Sigmoid colon (tissue), 7 donors: ENCODE data around the gene CCNI. TPM values are rescaled to one million over a fixed set of nuclear protein-coding genes. Genes with fewer than 3 reads are reported as not detected.
A peak's percentile ranks its signal among the peaks of the same experiment; 100 is the strongest.

ENCODE experiments used
- DNase-seq: peaks from one replicate; pipeline ENCODE4 v3.0.0-alpha.2; 2019
- H3K27ac ChIP-seq, 4 donors: fragments of 200-600 bp; sonication (generic); one replicate each; pipeline ENCODE4 v1.5.1; 2016 to 2019; ENCODE audit warnings: mild to moderate bottlenecking in 1 of 4
- H3K27me3 ChIP-seq, 3 donors: fragments of 200-600 bp; sonication (generic); one replicate each; pipeline ENCODE4 v1.5.1; 2019; ENCODE audit warnings: mild to moderate bottlenecking in 1 of 3
- H3K36me3 ChIP-seq, 4 donors: fragments of 200-600 bp; sonication (generic); one replicate each; pipeline ENCODE4 v1.5.1; 2016 to 2019
- H3K4me1 ChIP-seq, 4 donors: fragments of 200-600 bp; sonication (generic); one replicate each; pipeline ENCODE4 v1.5.1; 2017 to 2019
- H3K4me3 ChIP-seq, 4 donors: fragments of 200-600 bp; sonication (generic); one replicate each; pipeline ENCODE4 v1.5.1; 2017 to 2019; ENCODE audit warnings: mild to moderate bottlenecking in 2 of 4, moderate library complexity in 1 of 4
- H3K9me3 ChIP-seq, 4 donors: fragments of 200-600 bp in 3 of 4; sonication (generic) in 3 of 4; one replicate each; pipeline versions ENCODE4 v1.5.1 to v1.6.1; 2013 to 2019
- EP300 ChIP-seq, 4 donors: sonication (generic); formaldehyde crosslinking; IDR thresholded peaks; one replicate each; pipeline ENCODE4 v1.6.1; 2017; ENCODE audit warnings: antibody characterized with exemption in 4 of 4
- POLR2A ChIP-seq, 2 donors: fragments of 450-650 bp; IDR thresholded peaks; one replicate each; pipeline ENCODE4 v1.6.1; 2016; ENCODE audit warnings: antibody characterized with exemption in 2 of 2, mild to moderate bottlenecking in 2 of 2, moderate library complexity in 2 of 2
- POLR2AphosphoS5 ChIP-seq, 4 donors: sonication (generic); formaldehyde crosslinking; IDR thresholded peaks; one replicate each; pipeline ENCODE4 v1.6.1; 2017; ENCODE audit warnings: antibody characterized with exemption in 4 of 4
- WGBS, 2 donors: extraction: QIAGEN DNeasy Blood & Tissue Kit; methylation state at CpG; one replicate each; pipeline ENCODE4 v1.1.7; 2013; 5-methylcytosine and 5-hydroxymethylcytosine counted together
- intact Hi-C: fragments of 100-400 bp; cut with DNase I; formaldehyde crosslinking; loops from one replicate; pipeline ENCODE4 v1.15.1; 2023
- polyA plus RNA-seq, 3 donors: library from polyadenylated mRNA; stranded (reverse); fragments of 200-250 nt; gene quantifications; one replicate each; pipeline ENCODE4 v1.2.3, GENCODE V29; 2013
- total RNA-seq, 4 donors: library from RNA; depleted of rRNA; stranded (reverse); fragments of >200 nt; gene quantifications; one replicate each; pipeline ENCODE4 v1.1.0, GENCODE V29; 2016
- TF ChIP-seq, protein P1 (sequence below), 4 experiments: fragments of 450-650 bp in 3 of 4; fragments of 200-600 bp in 1 of 4; IDR thresholded peaks; one replicate each; pipeline ENCODE4 v1.5.1; 2016 to 2019; ENCODE audit warnings: antibody characterized with exemption in 4 of 4, mild to moderate bottlenecking in 3 of 4, moderate library complexity in 2 of 4
- donor health status: healthy with polysubstance abuse.
- donor health status: Bipolar disorder and iron deficiency.
- donor health status: healthy.

The CCNI gene
- total and polyA plus RNA-seq, 7 donors = 118 to 339 (median 248) TPM

DNA sequence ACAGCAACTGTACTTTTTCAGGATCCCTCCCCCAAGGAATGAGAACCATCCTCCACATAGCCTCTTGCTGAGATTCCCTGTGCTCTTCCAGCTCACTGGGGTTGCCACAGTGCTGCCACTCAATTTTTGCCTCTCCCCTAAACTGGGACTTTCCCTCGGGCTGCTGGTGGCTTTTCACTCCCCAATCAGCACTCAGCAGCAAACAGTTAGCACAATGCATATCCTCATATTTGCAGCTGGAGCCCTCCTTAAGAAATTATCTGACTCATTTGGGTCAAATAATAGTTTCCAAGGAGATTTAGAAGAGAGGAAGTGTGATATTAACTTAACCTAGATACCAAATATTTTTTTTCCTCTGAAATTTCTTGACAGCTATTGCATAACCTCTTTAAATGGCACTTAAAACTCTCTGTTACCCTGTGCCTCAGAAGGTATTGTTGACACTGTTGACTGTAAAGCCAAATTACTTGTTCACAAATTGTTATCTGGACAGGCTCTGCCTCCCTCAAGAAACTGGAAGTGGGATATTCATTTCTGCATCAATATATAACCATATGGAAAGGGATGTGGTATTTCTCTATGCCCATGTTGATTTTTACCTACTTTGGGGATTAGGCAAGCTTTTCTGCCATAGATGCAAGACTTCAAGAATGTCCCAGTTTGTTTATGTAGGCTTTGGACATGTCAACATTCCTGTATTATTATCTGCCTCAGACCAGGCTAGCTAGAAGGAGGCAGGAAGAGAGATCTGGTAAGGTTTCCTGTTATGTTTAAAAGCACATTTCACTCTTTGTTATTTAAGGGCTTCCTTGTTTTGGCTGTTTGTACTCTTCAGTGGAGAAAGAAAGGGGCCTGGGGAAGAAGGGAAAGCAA lies 68.2 kb downstream of the CCNI start:
- H3K27ac ChIP-seq = peak overlapping the region; percentile 11 to 59 (median 30)
- peaks cover 0 to 9% (median 5%) of the 10 kb centered on the region in 4 donors for H3K36me3 ChIP-seq
- no peak overlapping the region for H3K4me3 ChIP-seq
- DNase-seq = no peak
- intact Hi-C loops = no loop called here
- H3K9me3 ChIP-seq = no peaks in the 10 kb centered on the region
- H3K27me3 ChIP-seq = no peaks in the 10 kb centered on the region
- TF ChIP-seq, protein P1, sequence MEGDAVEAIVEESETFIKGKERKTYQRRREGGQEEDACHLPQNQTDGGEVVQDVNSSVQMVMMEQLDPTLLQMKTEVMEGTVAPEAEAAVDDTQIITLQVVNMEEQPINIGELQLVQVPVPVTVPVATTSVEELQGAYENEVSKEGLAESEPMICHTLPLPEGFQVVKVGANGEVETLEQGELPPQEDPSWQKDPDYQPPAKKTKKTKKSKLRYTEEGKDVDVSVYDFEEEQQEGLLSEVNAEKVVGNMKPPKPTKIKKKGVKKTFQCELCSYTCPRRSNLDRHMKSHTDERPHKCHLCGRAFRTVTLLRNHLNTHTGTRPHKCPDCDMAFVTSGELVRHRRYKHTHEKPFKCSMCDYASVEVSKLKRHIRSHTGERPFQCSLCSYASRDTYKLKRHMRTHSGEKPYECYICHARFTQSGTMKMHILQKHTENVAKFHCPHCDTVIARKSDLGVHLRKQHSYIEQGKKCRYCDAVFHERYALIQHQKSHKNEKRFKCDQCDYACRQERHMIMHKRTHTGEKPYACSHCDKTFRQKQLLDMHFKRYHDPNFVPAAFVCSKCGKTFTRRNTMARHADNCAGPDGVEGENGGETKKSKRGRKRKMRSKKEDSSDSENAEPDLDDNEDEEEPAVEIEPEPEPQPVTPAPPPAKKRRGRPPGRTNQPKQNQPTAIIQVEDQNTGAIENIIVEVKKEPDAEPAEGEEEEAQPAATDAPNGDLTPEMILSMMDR (IDR thresholded peaks at IDR 0.05) = no peak
- peak in 1 of 4 donors; percentile 23 for TF ChIP-seq POLR2AphosphoS5 (IDR thresholded peaks at IDR 0.05)
- peaks cover 0 to 24% (median 15%) of the 10 kb centered on the region in 4 donors for H3K4me1 ChIP-seq
- WGBS, 2 donors = 16 to 45% methylated on average over 1 of the region's 1 CpG

- H3K27ac ChIP-seq = peak overlapping the region in 3 of 4 donors; percentile 28 to 40 (median 31)
These were observed 68.9 kb downstream of the CCNI start for GRCh38 chr4:77006753-77007353.

GRCh38 chr4:77003400-77003799 lies 72.4 kb downstream of the CCNI start:
- Histone ChIP-seq H3K36me3 (peaks cover 0 to 26% (median 7%) of the 10 kb centered on the region in 4 donors), H3K4me1 (peaks cover 0 to 36% (median 22%) of the 10 kb centered on the region in 4 donors), H3K27ac (peak overlapping the region in 1 of 4 donors; percentile 56), H3K4me3 (no peak overlapping the region), H3K27me3 (no peaks in the 10 kb centered on the region), H3K9me3 (no peaks in the 10 kb centered on the region)
- TF ChIP-seq EP300 (IDR thresholded peaks at IDR 0.05) (no peak), POLR2A (IDR thresholded peaks at IDR 0.05) (no peak), POLR2AphosphoS5 (IDR thresholded peaks at IDR 0.05) (no peak)
- TF ChIP-seq, protein P1 (IDR thresholded peaks at IDR 0.05) = no peak
- DNase-seq = no peak
- intact Hi-C loops = no loop called here

More at GRCh38 chr4:77006753-77007353, 68.9 kb downstream of the CCNI start:
- intact Hi-C loops = no loop called here
- DNase-seq = no peak
- 73 to 85% methylated on average over 4 of the region's 4 CpGs for WGBS, 2 donors
- H3K4me3 ChIP-seq = no peak overlapping the region
- peaks cover 0 to 31% (median 21%) of the 10 kb centered on the region in 4 donors for H3K4me1 ChIP-seq
- no peak for TF ChIP-seq POLR2A (IDR thresholded peaks at IDR 0.05)
- no peak for TF ChIP-seq POLR2AphosphoS5 (IDR thresholded peaks at IDR 0.05)
- TF ChIP-seq, protein P1 (IDR thresholded peaks at IDR 0.05) = no peak
- TF ChIP-seq EP300 (IDR thresholded peaks at IDR 0.05) = no peak
- no peaks in the 10 kb centered on the region for H3K27me3 ChIP-seq
- peaks cover 0 to 9% (median 4%) of the 10 kb centered on the region in 4 donors for H3K36me3 ChIP-seq
- no peaks in the 10 kb centered on the region for H3K9me3 ChIP-seq

- Histone ChIP-seq H3K9me3 (no peaks in the 10 kb centered on the region), H3K4me3 (no peak overlapping the region), H3K36me3 (peaks cover 7 to 34% (median 10%) of the 10 kb centered on the region in 4 donors), H3K27ac (peak overlapping the region in 3 of 4 donors; percentile 24 to 58 (median 56)), H3K4me1 (peaks cover 0 to 30% (median 22%) of the 10 kb centered on the region in 4 donors), H3K27me3 (no peaks in the 10 kb centered on the region)
- intact Hi-C loops = no loop called here
- WGBS, 2 donors = 69 to 71% methylated on average over 5 of the region's 5 CpGs
- TF ChIP-seq, protein P1 (IDR thresholded peaks at IDR 0.05) = no peak
- TF ChIP-seq EP300 (IDR thresholded peaks at IDR 0.05) (no peak), POLR2A (IDR thresholded peaks at IDR 0.05) (no peak), POLR2AphosphoS5 (IDR thresholded peaks at IDR 0.05) (no peak)
- no peak for DNase-seq
These were observed 73.3 kb downstream of the CCNI start for GRCh38 chr4:77002321-77003107.
